GM18907 (cell line): Measurements from ENCODE around the gene PROM2.

Experiments
- ATAC-seq: cut with Tn5 transposase; IDR thresholded peaks from one replicate; pipeline ENCODE4 v1.9.1; 2021; ENCODE audit warnings: mild to moderate bottlenecking, moderate library complexity; ENCODE audit not compliant: unreplicated experiment

Gene PROM2

DNA sequence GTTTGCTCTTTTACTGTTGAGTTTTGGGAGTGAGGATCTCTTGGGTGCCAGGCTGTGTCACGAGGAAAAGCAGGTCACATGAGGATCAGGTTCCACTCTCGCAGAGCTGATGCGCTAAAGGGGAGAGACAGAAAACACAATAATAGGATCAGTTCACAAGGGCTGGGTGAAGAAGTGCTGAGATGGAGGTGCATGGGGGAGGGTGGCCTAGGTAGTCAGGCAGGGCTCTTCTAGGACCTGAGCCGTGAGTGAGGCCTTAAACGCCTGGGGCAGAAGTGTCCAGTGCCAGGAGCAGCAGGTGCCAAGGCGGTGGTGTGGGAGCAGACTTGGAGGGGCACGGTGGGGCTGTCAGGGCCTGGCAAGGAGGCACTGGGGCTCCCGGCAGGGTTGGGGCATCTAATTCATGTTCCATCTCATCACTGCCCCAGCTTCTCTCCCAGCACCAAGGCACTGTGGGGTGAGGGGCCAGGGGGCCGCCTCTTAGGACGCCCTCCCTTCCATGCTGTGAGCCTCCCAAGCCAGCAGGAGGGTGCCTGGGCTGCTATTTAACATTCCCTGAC is 32.2 kb downstream of the PROM2 start:
- ATAC-seq = no peak

DNA sequence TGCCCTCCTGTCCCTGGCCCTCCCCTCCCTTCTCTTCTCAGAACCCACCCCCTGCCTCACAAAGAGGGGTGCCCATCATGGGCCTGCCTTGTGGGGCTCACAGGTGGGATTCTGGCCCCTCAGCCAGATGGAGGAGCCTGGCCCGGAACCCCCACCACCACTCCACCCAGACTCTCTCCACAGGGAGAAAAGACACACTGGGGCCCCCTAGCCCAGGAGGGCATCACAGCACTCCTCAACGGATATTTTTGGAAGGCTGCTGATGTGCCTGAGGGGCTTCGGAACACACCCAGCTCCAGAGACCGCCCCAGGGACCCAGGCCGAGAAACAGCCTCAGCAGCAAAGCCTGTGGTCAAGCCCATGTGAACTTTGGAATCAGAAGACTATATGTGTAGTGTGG is 32.8 kb downstream of the PROM2 start:
- ATAC-seq = no peak

- ATAC-seq = no peak
Measured at GRCh38 chr2:95307878-95308277, 33.6 kb downstream of the PROM2 start.

- ATAC-seq = no peak
Measured at GRCh38 chr2:95308426-95308990, 34.3 kb downstream of the PROM2 start.

DNA sequence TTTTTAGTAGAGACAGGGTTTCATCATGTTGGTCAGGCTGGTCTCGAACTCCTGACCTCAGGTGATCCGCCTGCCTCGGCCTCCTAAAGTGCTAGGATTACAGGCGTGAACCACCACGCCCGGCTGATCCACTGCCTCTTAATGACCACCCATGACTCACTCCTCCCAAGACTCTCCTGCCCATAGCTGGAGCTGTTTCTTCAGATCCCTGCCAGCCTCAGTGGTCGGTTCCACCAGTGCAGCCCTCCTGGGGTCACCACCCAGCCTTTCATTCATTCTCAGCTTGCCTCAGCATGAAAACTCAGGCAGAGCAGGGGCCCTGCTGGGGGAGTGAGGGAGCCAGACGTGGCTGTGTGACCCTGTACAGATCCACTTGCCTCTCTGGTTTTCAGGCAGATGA is 35.4 kb downstream of the PROM2 start:
- ATAC-seq = no peak

- ATAC-seq = no peak
Measured at GRCh38 chr2:95310216-95310615, 36.0 kb downstream of the PROM2 start.

- ATAC-seq = no peak
Measured at GRCh38 chr2:95310651-95311050, 36.4 kb downstream of the PROM2 start.

DNA sequence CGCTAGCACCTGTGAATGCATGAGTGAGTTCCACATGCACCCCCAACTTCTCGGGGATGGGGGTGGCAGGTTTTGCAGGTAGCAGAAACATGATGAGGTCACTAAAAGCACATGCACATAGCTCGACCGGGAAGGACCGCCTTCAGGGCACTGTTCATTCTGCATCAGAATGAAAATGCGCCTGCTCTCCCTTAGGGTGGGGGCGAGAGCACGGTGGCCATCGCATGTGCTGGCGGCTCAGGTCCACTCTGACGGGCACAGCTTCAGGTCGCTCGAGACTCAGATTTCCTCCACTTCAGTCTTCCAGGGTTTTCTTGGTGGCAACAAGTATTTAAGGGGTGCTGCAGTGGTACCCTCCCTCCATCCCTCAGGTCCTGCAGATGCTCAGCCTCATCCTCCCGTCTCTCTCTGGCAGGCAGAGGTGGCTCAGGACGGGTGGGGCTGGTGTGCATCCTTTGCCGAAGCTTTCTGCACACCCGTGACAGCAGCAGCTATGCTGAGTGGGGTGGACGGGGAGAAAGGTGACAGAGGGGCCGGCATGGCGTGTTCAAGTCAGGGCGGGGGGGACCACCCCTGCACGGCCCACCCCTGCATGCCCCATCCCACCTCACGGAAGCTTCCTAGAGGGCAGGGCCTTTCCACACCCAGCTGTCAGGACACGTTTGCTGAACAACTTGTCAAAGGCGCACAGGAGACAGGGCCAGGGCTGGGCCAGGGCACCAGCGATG is 37.7 kb downstream of the PROM2 start:
- no peak for ATAC-seq

DNA sequence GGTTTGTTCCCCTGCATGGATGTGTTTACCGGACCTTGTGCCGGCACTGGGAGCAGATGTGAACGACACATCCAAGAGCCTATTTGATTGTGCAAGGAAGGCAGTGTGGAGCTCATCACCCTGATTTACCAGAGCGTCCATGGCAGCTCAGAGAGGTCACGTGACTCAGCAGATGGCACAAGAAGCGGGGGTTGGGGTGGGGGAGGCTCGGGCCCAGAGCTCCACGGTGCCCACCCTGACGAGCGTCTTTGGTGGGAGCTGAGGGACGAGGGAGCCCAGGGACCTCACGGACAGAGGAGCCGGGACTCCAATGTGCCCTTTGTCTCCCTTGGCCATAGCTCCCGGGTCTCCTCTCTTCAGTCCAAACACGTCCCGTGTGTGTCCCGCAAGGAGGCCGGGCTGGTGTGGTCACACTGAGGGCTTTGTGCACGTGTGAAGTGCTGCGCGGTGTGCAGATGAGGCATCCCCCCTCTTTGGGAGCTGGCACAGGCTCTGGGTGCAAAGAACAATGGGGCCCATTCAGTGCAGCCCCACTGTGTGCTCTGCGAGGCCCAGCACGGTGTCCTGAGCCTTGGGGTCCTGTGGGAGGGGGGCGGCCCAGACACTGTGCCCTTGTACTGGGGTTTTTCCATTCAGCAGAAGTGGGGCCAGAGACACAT is 38.4 kb downstream of the PROM2 start:
- no peak for ATAC-seq

DNA sequence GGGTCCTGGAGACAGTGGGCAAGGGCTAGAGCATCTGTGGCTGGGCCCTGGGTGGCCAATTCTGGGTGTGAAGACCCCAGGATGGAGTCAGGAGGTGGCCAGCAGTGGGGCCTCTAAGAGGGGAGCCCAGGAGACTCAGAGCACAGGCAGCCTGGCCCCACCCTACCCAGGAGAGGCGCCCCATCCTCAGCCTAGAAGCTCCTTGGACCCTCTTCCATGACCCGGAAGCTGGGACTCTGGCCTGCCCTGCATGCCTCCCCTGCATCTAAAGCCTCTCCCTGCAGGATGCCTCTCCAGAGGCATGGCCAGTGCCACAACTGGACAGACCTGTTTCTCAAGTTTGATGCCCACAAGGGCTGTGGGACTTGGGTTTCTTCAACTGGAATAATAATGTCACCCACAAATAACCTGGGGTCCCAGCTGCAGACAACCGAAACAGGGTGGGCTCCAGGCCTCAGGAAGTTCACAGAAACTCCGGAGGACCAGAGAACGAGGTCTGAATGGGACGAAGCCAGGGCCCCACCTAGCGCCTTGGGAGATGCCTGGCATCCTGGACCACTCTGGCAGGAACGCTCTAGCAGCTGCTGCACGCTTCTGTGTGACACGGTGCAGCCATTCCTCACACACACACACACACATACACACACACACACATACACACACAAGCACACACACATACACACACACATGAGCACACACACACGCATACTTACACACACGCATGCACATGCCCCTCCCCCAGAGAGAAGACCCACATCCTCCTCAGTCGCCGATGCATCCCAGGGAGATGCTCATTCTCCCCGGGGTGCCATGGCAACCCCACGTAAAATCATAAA is 39.3 kb downstream of the PROM2 start:
- ATAC-seq = no peak

- ATAC-seq = no peak
Measured at GRCh38 chr2:95314598-95314963, 40.3 kb downstream of the PROM2 start.

GRCh38 chr2:95314964-95315611 is 40.8 kb downstream of the PROM2 start:
- no peak for ATAC-seq

DNA sequence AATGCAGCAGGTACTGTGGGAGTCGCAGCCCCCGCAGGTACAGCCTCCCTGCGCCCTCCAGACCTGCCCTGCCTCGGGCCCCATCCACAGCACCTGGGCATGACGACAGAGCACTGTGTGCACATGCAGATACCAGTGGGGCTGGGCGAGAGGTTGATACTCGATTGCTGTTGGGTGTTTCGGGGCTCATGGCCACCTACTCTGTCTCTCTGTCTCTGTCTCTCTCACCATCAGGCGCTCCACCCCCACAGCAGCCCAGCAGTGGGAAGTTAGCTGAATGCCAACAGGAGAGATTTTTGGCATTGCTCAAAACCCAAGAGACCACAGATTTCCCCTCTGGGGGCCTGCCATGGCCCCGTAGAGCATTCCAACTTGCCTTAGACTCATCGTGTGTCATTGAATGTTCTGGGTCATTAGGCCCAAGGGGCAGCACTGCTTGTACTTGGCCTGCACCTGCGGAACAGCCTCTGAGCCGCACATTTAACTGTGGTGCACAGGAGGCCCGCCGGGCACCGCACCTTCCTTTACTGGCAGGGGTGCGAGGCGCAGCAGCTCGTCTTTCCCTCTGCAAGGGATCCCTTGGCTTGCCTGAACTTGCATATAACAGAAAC is 41.7 kb downstream of the PROM2 start:
- ATAC-seq = no peak

DNA sequence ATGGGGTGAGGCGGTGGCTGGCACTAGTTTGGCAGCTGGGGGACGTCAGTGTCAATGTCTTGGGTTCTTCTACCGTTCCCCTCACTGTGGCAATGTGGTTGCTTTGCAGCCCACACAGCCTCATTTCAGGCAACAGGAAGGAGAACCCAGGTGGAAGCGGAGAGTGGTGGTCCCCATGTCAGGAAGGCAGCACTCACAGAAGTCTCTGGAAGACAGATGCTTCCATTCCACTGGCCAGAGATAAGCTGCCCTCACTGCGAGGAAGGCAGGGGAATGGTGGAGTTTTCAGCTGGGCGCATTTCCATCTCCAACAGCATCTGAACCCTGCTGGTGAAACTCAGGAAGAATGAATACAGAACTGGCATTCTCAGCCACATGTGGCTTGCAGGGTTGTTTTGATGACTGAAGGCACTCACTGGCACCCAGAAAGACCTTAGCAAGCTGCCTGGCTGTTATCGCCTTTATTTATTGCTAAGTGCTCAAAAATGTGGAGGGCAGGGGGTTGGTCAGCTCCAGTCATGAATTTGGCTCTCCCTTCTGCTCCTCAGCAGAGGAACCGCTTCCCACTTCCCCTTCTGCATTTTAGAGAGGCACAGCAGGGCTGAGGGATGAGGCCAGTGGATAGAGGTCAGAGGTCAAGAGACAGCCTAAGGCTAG is 42.3 kb downstream of the PROM2 start:
- ATAC-seq = no peak

DNA sequence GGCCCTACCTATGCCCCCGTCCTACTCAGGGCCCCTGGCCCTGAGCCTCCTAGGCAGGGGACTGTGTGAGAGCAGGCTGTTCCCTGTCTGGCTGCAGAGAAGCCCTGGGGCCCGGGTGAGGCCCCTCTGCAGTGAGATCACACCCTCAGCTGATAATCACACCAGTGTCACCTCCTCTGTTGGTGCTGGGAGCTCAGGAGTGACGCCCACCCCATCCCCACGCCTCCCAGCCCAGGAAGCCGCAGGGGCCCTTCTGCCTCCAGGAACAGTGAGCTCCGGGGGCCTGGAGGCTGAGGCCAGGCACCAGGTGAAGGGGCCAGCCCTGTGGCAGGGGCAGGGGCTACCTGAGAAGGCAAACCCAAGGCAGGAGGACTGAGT is 42.9 kb downstream of the PROM2 start:
- ATAC-seq = no peak

DNA sequence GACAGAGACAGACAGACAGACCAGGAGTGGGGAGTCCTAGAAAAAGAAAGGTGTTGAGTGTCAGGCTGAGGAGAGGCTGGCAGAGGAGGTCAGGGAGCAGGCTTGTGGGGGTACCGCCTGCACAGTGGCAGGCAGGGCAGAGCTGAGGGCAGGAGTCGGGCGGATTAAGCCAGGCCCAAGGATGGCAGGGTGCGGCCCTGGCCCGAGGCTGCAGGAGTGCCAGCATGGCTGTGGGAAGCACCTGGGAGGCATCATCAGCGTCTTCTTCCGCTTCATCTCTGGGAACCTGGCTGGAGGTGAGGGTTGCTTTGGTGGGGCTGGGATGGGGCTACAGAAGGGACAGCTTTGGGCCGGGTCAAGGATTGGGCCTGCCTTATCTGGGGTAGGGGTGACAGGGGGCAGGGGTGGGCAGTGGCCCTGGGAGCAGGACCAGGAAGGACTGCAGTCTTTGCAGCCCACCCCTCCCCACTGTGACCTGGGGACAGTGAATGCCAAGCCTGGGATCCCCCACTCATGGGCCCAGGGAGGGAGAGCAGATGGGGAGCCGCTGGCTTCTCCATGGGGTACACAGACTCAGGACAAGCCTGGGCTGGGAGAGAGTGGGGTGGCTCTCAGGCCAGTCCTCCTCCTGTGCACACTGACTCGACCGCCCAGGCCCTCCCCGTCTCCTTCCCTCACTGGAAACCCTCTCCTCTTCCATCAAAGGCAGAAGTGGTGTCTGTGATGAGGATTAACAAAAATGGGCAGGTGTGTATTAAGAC is 43.6 kb downstream of the PROM2 start:
- ATAC-seq = no peak

DNA sequence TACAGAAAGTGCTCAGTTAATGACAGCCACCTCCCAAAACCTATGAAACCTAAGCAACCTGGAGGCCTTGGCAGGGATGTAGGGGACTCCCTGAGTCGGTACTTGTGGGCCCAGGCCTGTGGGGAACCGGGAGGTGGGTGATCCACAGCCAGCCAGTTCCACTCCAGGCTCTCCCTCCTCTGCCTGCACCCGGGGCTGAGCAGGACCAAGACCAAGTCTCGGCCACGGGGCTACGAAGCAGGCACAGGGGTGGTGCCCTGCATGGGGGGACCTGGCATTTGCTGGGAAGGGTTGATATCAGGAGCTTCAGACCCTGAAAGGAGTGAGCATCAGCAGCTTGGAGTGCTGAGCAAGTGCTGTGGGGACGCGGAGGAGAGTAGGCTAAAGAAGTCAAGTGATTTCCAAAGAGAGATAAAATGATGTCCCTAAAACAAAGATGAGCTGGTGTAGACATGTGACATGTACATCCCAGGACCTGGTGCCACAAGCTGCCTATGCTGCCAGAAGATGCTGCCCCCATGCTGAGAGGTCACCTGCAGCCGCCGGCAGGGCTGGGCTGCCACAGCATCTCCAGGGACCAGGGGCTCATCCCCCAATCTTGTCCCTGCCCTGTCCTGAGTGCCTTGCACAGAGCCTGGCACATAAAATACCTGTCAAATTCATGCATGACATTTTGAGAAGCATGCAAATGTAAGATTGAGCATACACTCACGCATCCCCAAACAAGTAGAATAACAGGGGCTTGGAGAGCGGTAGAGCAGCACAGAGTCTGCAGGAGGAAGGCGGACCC is 44.4 kb downstream of the PROM2 start:
- no peak for ATAC-seq
